Activated CD8-positive, alpha-beta T cell treated with anti-CD3 and anti-CD28 coated beads, Interleukin-2, amount 10 ng/mL, durations not matched to agents 7 days and 5 days (primary cell): ENCODE data around the gene RGS10. TPM values are rescaled to one million over a fixed set of nuclear protein-coding genes. Genes with fewer than 3 reads are reported as not detected.
"Not testable (repeated sequence)": the region's sequence is repeated elsewhere in the genome, so short reads cannot be mapped to it uniquely, and the experiment has no call there.

Experiments
- ATAC-seq: fragments of 150-1000 bp; cut with Tn5 transposase; one replicate; pipeline ENCODE4 v1.10.0; 2021; ENCODE audit warnings: moderate library complexity
- CTCF ChIA-PET: fragments of 350-600 bp; sonication (Branson Sonifier 250); formaldehyde crosslinking; loops from one replicate; lab custom pipeline; 2021; ENCODE audit warnings: antibody characterized with exemption; lab: Charles Lee
- POLR2A ChIA-PET: fragments of 350-600 bp; sonication (Branson Sonifier 250); formaldehyde crosslinking; loops from one replicate; lab custom pipeline; 2021; ENCODE audit warnings: antibody characterized with exemption; lab: Charles Lee
- DNase-seq: peaks from one replicate; pipeline ENCODE4 v3.0.0-alpha.2; 2020
- H3K27ac Mint-ChIP-seq: one replicate; pipeline ENCODE4 v1.8.0; 2021; ENCODE audit warnings: mild to moderate bottlenecking, mixed read lengths
- H3K27me3 Mint-ChIP-seq: one replicate; pipeline ENCODE4 v1.8.0; 2021; ENCODE audit warnings: low read depth, mixed read lengths
- H3K36me3 Mint-ChIP-seq: one replicate; pipeline ENCODE4 v1.8.0; 2021; ENCODE audit warnings: low read depth, mixed read lengths
- H3K4me1 Mint-ChIP-seq: one replicate; pipeline ENCODE4 v1.8.0; 2021; ENCODE audit warnings: low read depth, mixed read lengths
- H3K4me3 Mint-ChIP-seq: one replicate; pipeline ENCODE4 v1.8.0; 2021; ENCODE audit warnings: mild to moderate bottlenecking, mixed read lengths
- H3K9me3 Mint-ChIP-seq: one replicate; pipeline ENCODE4 v1.8.0; 2022; ENCODE audit warnings: mixed read lengths; ENCODE audit not compliant: insufficient read depth
- total RNA-seq, 2 experiments: library from RNA; stranded (reverse); gene quantifications; one replicate each; pipeline ENCODE4 v1.2.3, GENCODE V29; 2021

Gene RGS10, protein sequence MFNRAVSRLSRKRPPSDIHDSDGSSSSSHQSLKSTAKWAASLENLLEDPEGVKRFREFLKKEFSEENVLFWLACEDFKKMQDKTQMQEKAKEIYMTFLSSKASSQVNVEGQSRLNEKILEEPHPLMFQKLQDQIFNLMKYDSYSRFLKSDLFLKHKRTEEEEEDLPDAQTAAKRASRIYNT
- 100 to 1,000 TPM; 166 TPM for total RNA-seq

DNA sequence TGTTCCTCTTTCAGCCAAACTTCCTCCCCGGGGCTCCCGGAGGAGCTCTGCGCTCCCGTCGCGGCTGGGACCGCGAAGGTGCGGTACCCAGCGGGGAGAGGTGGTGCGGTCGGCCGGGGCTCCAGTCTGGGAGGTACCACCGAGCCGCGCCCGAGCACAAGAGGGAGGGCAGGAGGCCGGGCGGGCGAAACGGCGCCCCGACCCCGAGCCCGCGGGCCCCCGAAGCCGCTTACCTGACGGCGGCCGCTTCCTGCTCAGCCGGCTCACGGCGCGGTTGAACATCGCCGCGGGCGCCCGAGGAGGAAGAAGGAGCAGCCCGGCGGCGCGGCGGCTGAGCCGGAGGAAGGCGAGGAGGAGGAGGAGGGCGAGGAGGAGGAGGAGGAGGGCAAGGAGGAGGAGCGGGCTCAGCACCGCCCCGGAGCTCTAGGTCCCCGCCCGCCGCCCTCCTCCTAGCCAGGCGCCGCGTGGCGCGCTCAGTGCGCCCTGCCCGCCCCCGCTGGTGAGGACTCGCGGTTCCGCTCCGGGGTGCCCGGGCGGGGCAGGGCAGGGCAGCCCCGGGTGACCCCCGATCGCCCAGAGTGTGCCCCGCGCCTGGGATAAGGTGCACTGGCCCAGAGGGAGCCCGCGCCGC is at the start of gene RGS10:
RGS10 (minus strand) TSS at position 363 of the 631 bp plus-strand sequence; CDS start at position 282, 81 bp downstream.
- DNase-seq: peak; percentile 91
- ChIA-PET POLR2A (interaction anchor here (0.6 to 4.5 kb wide), 12 partner anchors 25 to 353 kb away, joined by 3 to 25 read pairs (median 4); partner anchors contain the start of genes BAG3, MCMBP and TIAL1), CTCF (interaction anchor here (0.9 to 5.4 kb wide), 25 partner anchors 9 to 397 kb away, joined by 3 to 32 read pairs (median 8); partner anchors contain the start of genes BAG3, GRK5 and INPP5F)
- ATAC-seq: peak; percentile 80
- H3K36me3 Mint-ChIP-seq: peaks cover 23% of the 10 kb centered on the region
- peak within 1 kb of the TSS; percentile 89 for H3K27ac Mint-ChIP-seq
- peak within 1 kb of the TSS; percentile 89 for H3K4me3 Mint-ChIP-seq
- peaks cover 46% of the 10 kb centered on the region for H3K4me1 Mint-ChIP-seq
- H3K27me3 Mint-ChIP-seq: peaks cover 9% of the 10 kb centered on the region
- no peaks in the 10 kb centered on the region for H3K9me3 Mint-ChIP-seq

DNA sequence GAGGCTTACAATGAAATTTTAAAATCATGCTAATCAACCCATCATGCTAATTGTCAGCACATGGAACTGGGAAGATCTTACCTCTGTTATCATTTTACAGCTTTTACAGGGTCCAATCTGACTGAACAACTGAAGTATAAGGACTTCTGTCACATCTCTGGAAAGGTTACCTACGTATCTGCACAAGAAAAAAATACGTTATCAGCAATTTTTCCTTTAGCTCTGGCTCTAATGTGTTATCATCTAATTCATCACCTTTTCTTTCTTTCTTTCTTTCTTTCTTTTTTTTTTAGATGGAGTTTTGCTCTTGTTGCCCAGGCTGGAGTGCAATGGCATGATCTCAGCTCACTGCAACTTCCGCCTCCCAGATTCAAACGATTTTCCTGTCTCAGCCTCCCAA is 45.6 kb upstream of the RGS10 start:
- no peaks in the 10 kb centered on the region for H3K9me3 Mint-ChIP-seq
- H3K4me1 Mint-ChIP-seq: peaks cover 26% of the 10 kb centered on the region
- DNase-seq (no peak), ATAC-seq (no peak)
- H3K27ac Mint-ChIP-seq: no peak overlapping the region
- CTCF ChIA-PET: interaction anchor here (0.7 to 0.8 kb wide), 2 partner anchors 9 to 11 kb away, joined by 3 to 4 read pairs; no protein-coding TSS in a partner anchor
- peaks cover 30% of the 10 kb centered on the region for H3K36me3 Mint-ChIP-seq
- H3K27me3 Mint-ChIP-seq: no peaks in the 10 kb centered on the region
- POLR2A ChIA-PET: no interaction called here
- H3K4me3 Mint-ChIP-seq: no peak overlapping the region

- Mint-ChIP-seq H3K27me3 (no peaks in the 10 kb centered on the region), H3K36me3 (peaks cover 55% of the 10 kb centered on the region), H3K4me3 (no peak overlapping the region), H3K4me1 (peaks cover 35% of the 10 kb centered on the region), H3K27ac (no peak overlapping the region), H3K9me3 (no peaks in the 10 kb centered on the region)
- ATAC-seq: no peak
- DNase-seq: no peak
- ChIA-PET CTCF (interaction anchor here (2.1 to 3.5 kb wide), 2 partner anchors 14 to 23 kb away, joined by 5 to 11 read pairs; no protein-coding TSS in a partner anchor), POLR2A (no interaction called here)
These were observed 35.8 kb upstream of the RGS10 start for GRCh38 chr10:119578355-119578754.

GRCh38 chr10:119575991-119576390 is 33.5 kb upstream of the RGS10 start:
- CTCF ChIA-PET: interaction anchor here (1.3 to 3.5 kb wide), 4 partner anchors 16 to 38 kb away, joined by 3 to 11 read pairs (median 7); partner anchors contain the start of gene RGS10

GRCh38 chr10:119575506-119575905 is 33.0 kb upstream of the RGS10 start:
- peaks cover 28% of the 10 kb centered on the region for H3K4me1 Mint-ChIP-seq
- ChIA-PET CTCF (interaction anchor here (1.3 to 3.5 kb wide), 4 partner anchors 16 to 38 kb away, joined by 3 to 11 read pairs (median 7); partner anchors contain the start of gene RGS10), POLR2A (interaction anchor here (1.3 kb wide), 1 partner anchor 33 kb away, joined by 3 read pairs; the partner anchor contains the start of gene RGS10)
- DNase-seq: peak; percentile 56
- H3K36me3 Mint-ChIP-seq: peaks cover 49% of the 10 kb centered on the region
- H3K27me3 Mint-ChIP-seq: no peaks in the 10 kb centered on the region
- H3K27ac Mint-ChIP-seq: peak overlapping the region; percentile 65
- ATAC-seq: peak; percentile 92
- H3K9me3 Mint-ChIP-seq: no peaks in the 10 kb centered on the region
- H3K4me3 Mint-ChIP-seq: no peak overlapping the region

More at GRCh38 chr10:119575991-119576390, 33.5 kb upstream of the RGS10 start:
- POLR2A ChIA-PET: interaction anchor here (0.6 to 1.3 kb wide), 2 partner anchors 33 to 1300 kb away, joined by 3 read pairs; partner anchors contain the start of gene RGS10
- Mint-ChIP-seq H3K27ac (peak overlapping the region; percentile 17), H3K4me3 (peak overlapping the region; percentile 25), H3K9me3 (no peaks in the 10 kb centered on the region), H3K4me1 (peaks cover 28% of the 10 kb centered on the region), H3K36me3 (peaks cover 49% of the 10 kb centered on the region), H3K27me3 (no peaks in the 10 kb centered on the region)
- no peak for DNase-seq
- ATAC-seq: peak; percentile 27

GRCh38 chr10:119567978-119568377 is 25.5 kb upstream of the RGS10 start:
- ChIA-PET POLR2A (no interaction called here), CTCF (no interaction called here)
- H3K9me3 Mint-ChIP-seq: no peaks in the 10 kb centered on the region
- DNase-seq (no peak), ATAC-seq (no peak)
- peaks cover 7% of the 10 kb centered on the region for H3K36me3 Mint-ChIP-seq
- no peaks in the 10 kb centered on the region for H3K4me1 Mint-ChIP-seq
- no peak overlapping the region for H3K27ac Mint-ChIP-seq
- no peaks in the 10 kb centered on the region for H3K27me3 Mint-ChIP-seq
- H3K4me3 Mint-ChIP-seq: no peak overlapping the region

DNA sequence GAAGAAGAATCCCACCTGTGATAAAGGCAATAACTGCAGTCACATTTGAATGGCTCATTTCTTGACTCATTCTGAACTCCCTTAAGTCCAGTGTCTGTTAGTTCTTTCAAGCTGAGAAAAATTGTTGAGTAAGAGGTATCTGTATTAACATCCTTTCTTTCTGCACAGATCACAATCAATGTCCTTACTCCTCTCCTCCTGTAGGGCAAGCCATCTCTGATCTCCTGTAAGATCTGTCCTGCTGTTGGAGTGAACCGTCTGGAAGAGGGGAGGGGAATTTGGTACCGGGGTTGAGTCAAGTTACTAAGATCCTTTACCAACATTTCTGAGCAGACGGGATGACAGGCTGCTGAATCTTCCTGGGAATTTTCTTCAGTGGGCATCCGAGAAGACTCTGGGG is 19.6 kb upstream of the RGS10 start:
- Mint-ChIP-seq H3K27me3 (peaks cover 2% of the 10 kb centered on the region), H3K4me1 (no peaks in the 10 kb centered on the region), H3K36me3 (no peaks in the 10 kb centered on the region), H3K9me3 (no peaks in the 10 kb centered on the region), H3K4me3 (no peak overlapping the region), H3K27ac (no peak overlapping the region)
- DNase-seq (no peak), ATAC-seq (no peak)
- ChIA-PET CTCF (no interaction called here), POLR2A (no interaction called here)

DNA sequence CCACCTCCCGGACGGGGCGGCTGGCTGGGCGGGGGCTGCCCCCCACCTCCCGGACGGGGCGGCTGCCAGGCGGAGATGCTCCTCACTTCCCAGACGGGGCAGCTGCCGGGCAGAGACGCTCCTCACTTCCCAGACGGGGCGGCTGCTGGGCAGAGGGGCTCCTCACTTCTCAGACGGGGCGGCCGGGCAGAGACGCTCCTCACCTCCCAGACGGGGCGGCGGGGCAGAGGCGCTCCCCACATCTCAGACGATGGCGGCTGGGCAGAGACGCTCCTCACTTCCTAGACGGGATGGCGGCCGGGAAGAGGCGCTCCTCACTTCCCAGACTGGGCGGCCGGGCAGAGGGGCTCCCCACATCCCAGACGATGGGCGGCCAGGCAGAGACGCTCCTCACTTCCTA is 17.0 kb upstream of the RGS10 start:
- CTCF ChIA-PET: not testable (repeated sequence)

DNA sequence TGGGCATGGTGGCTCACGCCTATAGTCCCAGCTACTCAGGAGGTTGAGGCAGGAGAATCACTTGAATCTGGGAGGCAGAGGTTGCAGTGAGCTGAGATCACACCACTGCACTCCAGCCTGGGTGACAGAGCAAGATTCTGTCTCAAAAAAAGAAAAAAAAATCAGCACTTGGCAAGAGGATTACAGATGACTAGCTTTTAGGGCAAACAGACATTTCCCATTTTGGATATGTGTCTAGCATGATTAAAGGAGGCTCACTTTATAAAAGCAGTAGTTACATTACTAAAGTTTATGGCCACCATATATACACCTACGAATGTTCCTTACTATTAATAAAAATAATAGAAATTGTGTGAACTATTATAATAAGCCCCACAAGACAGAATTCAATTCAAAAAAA is 13.6 kb upstream of the RGS10 start:
- ATAC-seq, H3K27me3 Mint-ChIP-seq, H3K4me3 Mint-ChIP-seq, H3K36me3 Mint-ChIP-seq, H3K4me1 Mint-ChIP-seq, CTCF ChIA-PET, H3K9me3 Mint-ChIP-seq, H3K27ac Mint-ChIP-seq, DNase-seq, POLR2A ChIA-PET: not testable (repeated sequence)

More for the DNA sequence above, 17.0 kb upstream of the RGS10 start:
- ATAC-seq, H3K27ac Mint-ChIP-seq, POLR2A ChIA-PET, H3K4me1 Mint-ChIP-seq, DNase-seq, H3K36me3 Mint-ChIP-seq, H3K27me3 Mint-ChIP-seq, H3K4me3 Mint-ChIP-seq, H3K9me3 Mint-ChIP-seq: not testable (repeated sequence)

- no peaks in the 10 kb centered on the region for H3K9me3 Mint-ChIP-seq
- ChIA-PET POLR2A (no interaction called here), CTCF (no interaction called here)
- no peak for DNase-seq
- no peak for ATAC-seq
- H3K4me3 Mint-ChIP-seq: no peak overlapping the region
- peaks cover 10% of the 10 kb centered on the region for H3K27me3 Mint-ChIP-seq
- H3K27ac Mint-ChIP-seq: no peak overlapping the region
- no peaks in the 10 kb centered on the region for H3K4me1 Mint-ChIP-seq
- H3K36me3 Mint-ChIP-seq: no peaks in the 10 kb centered on the region
These were observed 12.8 kb upstream of the RGS10 start for GRCh38 chr10:119555178-119555784.

GRCh38 chr10:119550827-119551226 is 8.3 kb upstream of the RGS10 start:
- no peak overlapping the region for H3K4me3 Mint-ChIP-seq
- no peaks in the 10 kb centered on the region for H3K4me1 Mint-ChIP-seq
- H3K27ac Mint-ChIP-seq: no peak overlapping the region
- ATAC-seq: no peak
- ChIA-PET CTCF (interaction anchor here (0.6 to 1.2 kb wide), 3 partner anchors 51 to 361 kb away, joined by 3 to 4 read pairs (median 3); no protein-coding TSS in a partner anchor), POLR2A (no interaction called here)
- H3K36me3 Mint-ChIP-seq: no peaks in the 10 kb centered on the region
- no peaks in the 10 kb centered on the region for H3K9me3 Mint-ChIP-seq
- no peak for DNase-seq
- H3K27me3 Mint-ChIP-seq: peaks cover 30% of the 10 kb centered on the region
